HK-2 (cell line): Measurements from ENCODE around the gene EOMES.
"Not testable (repeated sequence)": the region's sequence is repeated elsewhere in the genome, so short reads cannot be mapped to it uniquely, and the experiment has no call there.

Experiments used
- DNase-seq: peaks from one replicate; pipeline ENCODE4 v3.0.0-alpha.2; 2018; ENCODE audit not compliant: unreplicated experiment

The EOMES gene

DNA sequence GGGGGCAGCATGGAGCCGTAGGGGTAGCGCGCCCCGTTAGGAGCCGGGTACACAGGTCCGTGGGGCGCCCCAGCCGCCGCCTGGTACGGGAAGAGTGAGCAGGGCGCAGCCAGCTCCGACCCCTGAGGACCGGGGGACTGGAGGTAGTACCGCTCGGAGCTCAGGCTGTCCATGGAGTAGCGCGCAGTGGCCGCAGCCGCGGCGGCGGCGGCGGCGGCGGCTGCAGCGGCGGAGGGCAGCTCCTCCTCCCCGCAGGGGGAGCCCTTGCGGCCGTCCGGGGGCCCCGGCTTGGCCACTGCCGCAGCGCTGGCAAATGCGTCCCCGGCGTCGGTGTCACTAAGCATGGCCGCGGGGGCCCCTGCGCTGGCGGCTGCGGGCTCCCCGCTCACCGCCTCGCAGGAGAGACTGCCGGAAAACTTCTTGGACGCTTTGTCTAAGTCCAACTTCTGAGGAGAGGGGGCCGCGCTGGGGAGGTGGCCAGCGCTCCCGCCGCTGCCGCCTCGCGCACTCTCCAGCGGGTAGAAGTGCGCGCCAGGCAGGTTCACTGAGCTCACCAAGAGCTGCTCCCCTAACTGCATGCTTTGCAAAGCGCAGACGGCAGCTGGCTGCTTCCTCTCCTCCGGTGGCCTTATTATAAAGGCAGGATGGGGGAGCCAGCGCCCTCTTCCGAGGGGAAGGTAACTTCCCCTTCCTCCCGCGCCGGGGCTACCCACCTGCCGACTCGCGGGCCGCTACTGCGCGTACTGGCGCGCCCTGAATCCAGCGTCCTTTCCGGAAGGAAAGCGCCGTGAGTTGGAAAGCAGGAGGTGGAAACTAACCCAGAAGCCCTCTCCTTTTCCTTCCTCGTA is at the start of gene EOMES:
Gene EOMES, minus strand, starts transcription at position 607 of the 848 bp plus-strand sequence. Its CDS starts 29 bp downstream, at position 578.
- no peak for DNase-seq

DNA sequence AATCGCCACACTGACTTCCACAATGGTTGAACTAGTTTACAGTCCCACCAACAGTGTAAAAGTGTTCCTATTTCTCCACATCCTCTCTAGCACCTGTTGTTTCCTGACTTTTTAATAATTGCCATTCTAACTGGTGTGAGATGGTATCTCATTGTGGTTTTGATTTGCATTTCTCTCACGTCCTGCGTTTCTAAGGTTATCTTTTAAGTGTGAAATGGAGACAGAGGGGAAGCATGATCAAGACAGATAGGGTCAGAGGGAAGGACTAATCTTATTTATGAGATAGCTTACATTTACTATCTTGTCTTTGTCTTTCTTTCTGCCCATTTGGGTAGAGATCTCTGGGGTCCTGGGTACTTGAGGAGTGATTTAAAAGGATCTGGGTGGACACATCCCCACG is 48.3 kb upstream of the EOMES start:
- not testable (repeated sequence) for DNase-seq

DNA sequence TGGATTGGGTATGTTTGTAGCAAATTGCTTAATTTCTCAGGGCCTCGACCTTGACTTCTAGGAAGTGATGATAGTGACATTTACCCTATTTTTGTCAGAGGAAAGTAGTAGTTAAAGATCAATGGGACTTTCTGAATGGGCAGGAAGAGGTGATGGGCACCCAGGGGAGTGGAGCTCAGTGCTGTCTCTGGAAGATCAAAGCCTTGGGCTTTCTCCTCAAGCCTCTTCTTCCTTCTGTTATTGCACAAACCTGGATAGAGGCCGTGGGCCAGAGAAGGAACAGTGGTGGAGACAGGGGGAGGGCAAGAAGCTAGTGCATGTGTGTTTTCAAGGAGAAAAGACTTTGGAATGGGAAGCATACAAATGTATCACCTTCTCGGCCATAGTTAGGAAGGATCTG is 44.9 kb upstream of the EOMES start:
- no peak for DNase-seq

DNA sequence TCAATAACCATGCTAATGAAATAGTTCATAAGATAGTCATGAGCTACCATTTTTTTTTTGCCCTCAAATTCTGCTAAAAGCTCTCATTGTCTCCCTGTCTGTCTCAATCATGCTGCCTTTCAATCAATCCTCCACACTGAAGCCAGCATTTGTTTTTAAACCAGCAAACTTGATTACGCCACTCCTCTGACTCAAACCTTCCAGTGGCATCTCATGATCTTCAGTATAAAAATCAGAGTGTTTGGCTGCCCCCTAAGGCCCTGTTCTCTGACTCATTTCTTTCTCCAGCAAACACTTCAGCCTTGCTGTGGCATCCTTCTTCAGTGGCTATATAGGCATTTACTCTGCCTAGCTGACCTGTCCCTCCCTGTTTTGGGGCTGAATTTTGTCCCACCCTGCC is 36.0 kb upstream of the EOMES start:
- DNase-seq, result no peak

DNA sequence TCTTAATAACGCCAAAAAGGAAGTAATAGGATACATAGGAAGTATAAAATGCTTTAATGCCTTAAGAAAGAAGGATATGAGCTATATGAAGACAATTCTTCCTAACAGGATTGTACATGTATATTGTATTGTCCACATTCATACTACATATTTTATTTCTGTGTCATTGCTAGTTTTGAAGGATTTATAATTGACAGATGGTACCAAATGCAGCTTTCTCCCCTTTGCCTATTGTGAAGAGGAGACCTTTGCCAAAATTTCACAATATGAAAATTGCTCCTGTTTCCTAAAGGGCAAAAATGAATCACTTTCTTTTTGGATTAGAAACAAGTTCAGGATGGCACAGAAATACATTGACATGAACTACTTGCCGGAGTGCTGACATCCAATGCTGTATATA is 34.8 kb upstream of the EOMES start:
- no peak for DNase-seq

DNA sequence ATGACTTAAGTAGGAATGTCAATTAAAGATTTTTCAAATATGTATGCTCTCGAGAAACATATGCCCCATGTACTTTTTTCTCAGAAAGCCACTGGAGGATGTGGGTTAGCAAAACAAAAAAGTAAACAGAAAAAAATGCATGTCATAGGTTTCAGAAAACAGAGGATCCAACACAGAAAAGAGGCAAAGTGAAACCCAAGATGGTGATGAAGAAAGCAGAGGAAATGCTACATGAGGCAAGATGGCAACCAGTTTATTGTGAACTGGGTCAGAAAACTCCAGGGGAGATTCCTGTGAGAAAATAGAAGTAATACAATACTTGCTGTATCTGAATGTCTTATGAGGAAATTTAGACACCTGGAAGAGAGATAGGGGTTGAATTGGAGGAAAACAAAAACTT is 30.8 kb upstream of the EOMES start:
- no peak for DNase-seq

DNA sequence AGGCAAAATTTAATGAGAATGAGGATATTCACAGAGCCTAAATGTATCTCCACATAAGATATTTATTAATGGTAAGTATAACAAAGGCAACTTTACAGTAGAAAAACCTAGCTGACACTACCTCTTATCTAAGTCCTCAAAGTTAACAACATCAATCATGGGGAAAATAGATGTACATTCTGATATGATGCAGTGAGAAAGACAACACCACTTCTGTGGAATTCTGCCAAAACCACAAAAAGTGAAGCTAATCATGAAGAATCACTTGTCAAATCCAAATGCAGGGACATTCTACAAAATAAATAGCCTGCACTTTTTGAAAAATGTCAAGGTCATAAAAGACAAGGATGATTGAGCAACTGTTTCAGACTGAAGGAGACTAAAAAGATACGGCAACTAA is 27.5 kb upstream of the EOMES start:
- DNase-seq, result no peak

DNA sequence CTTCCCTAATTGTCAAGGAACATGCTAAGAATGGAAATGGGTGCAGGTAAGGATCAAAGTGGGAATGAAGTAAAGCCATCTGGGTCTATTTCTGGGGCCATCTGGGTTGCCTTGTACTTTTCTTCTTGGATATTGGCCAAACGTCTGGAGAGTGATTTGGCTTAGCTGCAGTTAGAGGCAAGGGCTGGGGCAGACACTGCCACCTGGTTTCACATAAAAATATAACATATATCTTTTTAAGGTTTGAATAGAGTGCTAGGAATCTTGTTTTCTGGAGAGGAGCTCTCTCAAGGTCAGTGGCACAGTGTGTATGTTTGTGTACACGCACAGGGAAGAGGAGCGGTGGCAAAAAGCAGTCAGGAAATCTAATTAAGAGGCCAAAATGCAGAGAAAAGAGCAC is 24.7 kb upstream of the EOMES start:
- no peak for DNase-seq

- no peak for DNase-seq
These were observed 18.7 kb upstream of the EOMES start for GRCh38 chr3:27740854-27741253.

- no peak for DNase-seq
These were observed 15.0 kb upstream of the EOMES start for GRCh38 chr3:27737091-27737490.

DNA sequence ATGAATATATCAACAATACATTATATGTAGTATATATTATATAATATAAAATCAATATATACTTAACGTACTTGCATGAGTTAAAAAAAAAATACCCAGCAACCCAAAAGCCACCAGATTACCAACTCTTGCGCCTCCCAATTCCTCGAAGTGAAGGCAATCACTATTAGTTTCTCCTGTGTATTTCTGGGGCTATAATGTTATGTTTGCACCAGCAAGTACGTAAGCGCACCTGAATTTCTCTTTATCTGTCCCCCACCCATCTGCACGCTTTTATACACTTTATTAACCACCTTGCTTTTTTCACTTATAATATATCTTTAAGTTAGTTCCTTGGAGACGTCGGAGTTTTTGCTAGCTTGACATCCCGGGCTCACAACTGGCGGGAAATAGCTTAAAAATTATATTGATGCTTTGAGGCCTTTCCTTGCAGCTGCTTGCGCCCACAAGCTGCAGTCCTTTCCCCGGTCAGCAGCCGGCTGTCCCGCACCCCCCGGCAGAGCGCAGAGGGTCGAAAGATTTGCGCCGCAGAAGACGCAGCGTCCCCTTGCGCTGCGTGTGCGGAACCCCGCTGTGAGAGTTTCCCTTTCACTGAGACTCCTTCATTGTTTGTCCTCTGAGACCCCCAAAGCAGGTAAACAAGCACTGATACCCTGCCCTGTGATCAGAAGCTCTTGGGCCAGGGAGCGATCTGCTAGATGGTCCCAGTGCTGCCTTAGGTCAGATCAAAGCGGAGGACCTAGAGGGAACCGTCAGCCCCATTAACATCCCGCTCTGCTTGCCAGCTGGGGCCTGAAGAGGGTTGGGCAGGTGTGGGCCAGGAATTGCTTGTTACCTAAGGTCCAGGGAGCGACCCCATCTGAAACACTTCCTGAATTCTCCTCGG is 8.9 kb upstream of the EOMES start:
- no peak for DNase-seq

- DNase-seq, result no peak
These were observed 7.9 kb upstream of the EOMES start for GRCh38 chr3:27729748-27730611.

- no peak for DNase-seq
These were observed 7.2 kb upstream of the EOMES start for GRCh38 chr3:27729325-27729724.

- no peak for DNase-seq
These were observed 6.3 kb upstream of the EOMES start for GRCh38 chr3:27728195-27729087.

DNA sequence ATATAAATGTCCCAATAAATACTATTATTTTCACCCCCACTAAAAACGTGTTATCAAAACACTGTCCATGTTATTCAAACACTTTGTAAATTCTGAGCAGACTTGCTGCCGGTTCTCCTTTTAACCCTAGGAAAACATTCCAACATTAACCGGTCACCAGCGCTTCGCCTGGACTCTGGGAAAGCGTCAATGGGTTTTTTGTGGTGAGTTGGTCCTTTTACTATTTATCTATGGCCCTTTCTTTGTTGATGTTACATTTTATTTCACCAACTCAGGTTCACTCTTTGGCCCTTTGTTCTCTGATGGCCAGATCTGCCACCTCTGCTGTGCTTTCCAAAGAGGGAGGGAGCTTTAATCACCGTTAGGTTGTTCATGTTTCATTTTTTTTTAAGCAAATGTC is 4.1 kb upstream of the EOMES start:
- DNase-seq, result no peak

- DNase-seq, result no peak
These were observed 2.5 kb upstream of the EOMES start for GRCh38 chr3:27724459-27725197.

GRCh38 chr3:27723815-27724458 is 1.8 kb upstream of the EOMES start:
- no peak for DNase-seq

- no peak for DNase-seq
These were observed 1.3 kb upstream of the EOMES start for GRCh38 chr3:27723456-27723814.

- no peak for DNase-seq
These were observed 900 bp upstream of the EOMES start for GRCh38 chr3:27723001-27723445.
